GM12891 (cell line): Measurements from ENCODE around the gene TXNRD1.

ENCODE experiments used
- DNase-seq: peaks from one replicate; pipeline ENCODE4 v3.0.0; 2011; ENCODE audit warnings: low spot score; ENCODE audit not compliant: insufficient read length
- FAIRE-seq: peaks from 2 replicates; lab custom pipeline; 2011; peaks lifted over from hg19 to GRCh38; lab: Jason Lieb, UNC
- PAX5 ChIP-seq: IDR thresholded peaks from 2 replicates; pipeline ENCODE4 v1.6.1; 2011; ENCODE audit warnings: low read length, moderate library complexity, mild to moderate bottlenecking; ENCODE audit not compliant: insufficient read depth, severe bottlenecking
- POLR2A ChIP-seq: IDR thresholded peaks from 2 replicates; pipeline ENCODE4 v1.6.1; 2011; ENCODE audit warnings: low read depth, low read length, control low read depth
- POLR2AphosphoS5 ChIP-seq: IDR thresholded peaks from 2 replicates; pipeline ENCODE4 v1.6.1; 2011; ENCODE audit warnings: low read depth, low read length, control low read depth
- POU2F2 ChIP-seq: IDR thresholded peaks from 2 replicates; pipeline ENCODE4 v1.6.1; 2011; ENCODE audit warnings: low read depth, mild to moderate bottlenecking, control low read depth, low read length, moderate library complexity
- SPI1 ChIP-seq: IDR thresholded peaks from 2 replicates; pipeline ENCODE4 v1.6.1; 2011; ENCODE audit warnings: low read depth, low read length, control low read depth
- TAF1 ChIP-seq: IDR thresholded peaks from 2 replicates; pipeline ENCODE4 v1.6.1; 2011; ENCODE audit warnings: low read depth, low read length, control low read depth

The TXNRD1 gene

GRCh38 chr12:104340925-104341611 is 125.5 kb downstream of the TXNRD1 start:
- TF ChIP-seq POLR2A (no peak), POLR2AphosphoS5 (no peak), PAX5 (no peak), SPI1 (no peak), TAF1 (no peak), POU2F2 (no peak)
- no peak for DNase-seq

DNA sequence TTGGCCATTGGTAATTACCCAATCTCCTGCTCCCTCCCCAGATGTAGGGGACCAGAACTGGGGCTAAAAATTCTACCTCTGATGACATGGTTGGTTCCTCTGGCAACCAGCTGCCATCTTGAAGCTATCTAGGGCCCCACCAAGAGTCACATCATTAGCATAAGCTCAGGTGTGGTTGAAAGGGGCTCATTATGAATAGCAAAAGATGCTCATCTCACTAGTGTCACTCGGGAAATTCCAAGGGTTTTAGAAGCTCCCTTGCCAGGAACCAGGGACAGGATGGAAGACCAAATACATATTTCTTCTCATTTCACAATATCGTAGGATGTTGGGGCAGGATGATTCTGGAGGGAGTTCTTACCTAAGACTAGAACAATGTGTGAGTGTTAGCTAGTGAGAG is 126.6 kb downstream of the TXNRD1 start:
- DNase-seq: no peak
- TF ChIP-seq POU2F2 (no peak), SPI1 (no peak), PAX5 (no peak), POLR2AphosphoS5 (no peak)
- FAIRE-seq: no peak

More at GRCh38 chr12:104340925-104341611, 125.5 kb downstream of the TXNRD1 start:
- no peak for FAIRE-seq

DNA sequence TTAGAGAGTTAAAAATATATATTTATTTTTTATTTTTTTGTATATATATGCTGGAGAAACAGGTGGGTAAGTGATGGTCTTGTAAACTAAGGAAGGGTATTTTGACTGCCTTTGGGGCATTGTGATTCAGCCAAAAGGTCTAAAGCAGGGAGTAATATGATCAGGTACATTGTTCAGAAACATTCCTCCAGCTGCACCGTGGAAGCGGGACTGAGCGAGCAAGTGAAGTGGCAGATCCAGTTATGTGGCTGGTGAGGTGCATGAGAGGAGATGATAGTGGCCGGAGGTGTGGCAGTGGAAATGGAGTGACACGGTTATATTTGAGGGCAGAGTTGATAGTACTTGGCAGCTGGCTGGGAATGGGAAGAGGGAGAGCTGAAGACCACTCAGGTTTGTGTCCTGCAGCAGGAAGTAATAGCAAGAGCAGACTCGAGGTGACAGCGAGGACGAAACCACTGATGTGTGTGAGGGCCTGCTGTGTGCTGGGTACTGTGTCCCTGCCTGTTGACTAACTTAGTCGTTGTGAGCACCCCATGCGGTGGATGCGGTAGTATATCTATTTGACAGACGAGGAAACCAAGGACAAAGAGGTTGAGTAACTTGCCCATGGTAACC is 127.2 kb downstream of the TXNRD1 start:
- DNase-seq (no peak), FAIRE-seq (no peak)
- TF ChIP-seq TAF1: no peak
- TF ChIP-seq POU2F2: no peak
- no peak for TF ChIP-seq PAX5
- no peak for TF ChIP-seq POLR2A
- TF ChIP-seq SPI1: no peak
- TF ChIP-seq POLR2AphosphoS5: no peak

DNA sequence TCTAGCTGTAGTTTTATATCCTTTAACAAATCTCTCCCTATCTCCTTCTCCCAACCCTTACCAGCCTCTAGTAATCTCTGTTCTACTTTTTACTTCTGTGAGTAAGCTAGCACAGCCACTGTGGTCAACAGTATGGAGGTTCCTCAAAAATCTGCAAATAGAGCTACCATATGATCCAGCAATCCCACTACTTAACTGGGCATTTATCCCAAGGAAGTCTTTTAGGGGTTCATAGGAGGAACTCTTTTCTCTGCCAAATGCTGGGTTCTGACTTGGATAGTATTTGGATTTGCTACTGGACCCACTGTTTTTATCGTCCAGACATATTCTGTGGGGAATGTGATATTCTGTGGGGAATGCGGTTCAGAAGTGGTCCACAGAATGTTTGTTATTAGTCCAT is 129.1 kb downstream of the TXNRD1 start:
- TF ChIP-seq POLR2AphosphoS5 (no peak), TAF1 (no peak), POLR2A (no peak), PAX5 (no peak), SPI1 (no peak), POU2F2 (no peak)
- FAIRE-seq (no peak), DNase-seq (no peak)

- TF ChIP-seq POU2F2: no peak
- no peak for TF ChIP-seq POLR2AphosphoS5
- TF ChIP-seq POLR2A: no peak
- no peak for TF ChIP-seq PAX5
- TF ChIP-seq SPI1: no peak
- TF ChIP-seq TAF1: no peak
- DNase-seq (no peak), FAIRE-seq (no peak)
Observed at GRCh38 chr12:104345234-104346066, 129.9 kb downstream of the TXNRD1 start.

GRCh38 chr12:104347374-104348075 is 131.9 kb downstream of the TXNRD1 start:
- DNase-seq (no peak), FAIRE-seq (no peak)
- TF ChIP-seq POU2F2 (no peak), PAX5 (no peak), TAF1 (no peak), SPI1 (no peak), POLR2A (no peak), POLR2AphosphoS5 (no peak)

DNA sequence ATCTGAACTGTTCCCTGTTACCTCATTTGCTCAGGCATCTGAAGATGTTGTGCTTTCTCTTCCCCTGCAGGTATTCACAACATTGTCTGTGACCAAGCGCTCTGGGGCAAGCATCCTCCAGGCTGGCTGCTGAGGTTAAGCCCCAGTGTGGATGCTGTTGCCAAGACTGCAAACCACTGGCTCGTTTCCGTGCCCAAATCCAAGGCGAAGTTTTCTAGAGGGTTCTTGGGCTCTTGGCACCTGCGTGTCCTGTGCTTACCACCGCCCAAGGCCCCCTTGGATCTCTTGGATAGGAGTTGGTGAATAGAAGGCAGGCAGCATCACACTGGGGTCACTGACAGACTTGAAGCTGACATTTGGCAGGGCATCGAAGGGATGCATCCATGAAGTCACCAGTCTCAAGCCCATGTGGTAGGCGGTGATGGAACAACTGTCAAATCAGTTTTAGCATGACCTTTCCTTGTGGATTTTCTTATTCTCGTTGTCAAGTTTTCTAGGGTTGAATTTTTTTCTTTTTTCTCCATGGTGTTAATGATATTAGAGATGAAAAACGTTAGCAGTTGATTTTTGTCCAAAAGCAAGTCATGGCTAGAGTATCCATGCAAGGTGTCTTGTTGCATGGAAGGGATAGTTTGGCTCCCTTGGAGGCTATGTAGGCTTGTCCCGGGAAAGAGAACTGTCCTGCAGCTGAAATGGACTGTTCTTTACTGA is 132.9 kb downstream of the TXNRD1 start:
- DNase-seq (no peak), FAIRE-seq (no peak)
- no peak for TF ChIP-seq TAF1

DNA sequence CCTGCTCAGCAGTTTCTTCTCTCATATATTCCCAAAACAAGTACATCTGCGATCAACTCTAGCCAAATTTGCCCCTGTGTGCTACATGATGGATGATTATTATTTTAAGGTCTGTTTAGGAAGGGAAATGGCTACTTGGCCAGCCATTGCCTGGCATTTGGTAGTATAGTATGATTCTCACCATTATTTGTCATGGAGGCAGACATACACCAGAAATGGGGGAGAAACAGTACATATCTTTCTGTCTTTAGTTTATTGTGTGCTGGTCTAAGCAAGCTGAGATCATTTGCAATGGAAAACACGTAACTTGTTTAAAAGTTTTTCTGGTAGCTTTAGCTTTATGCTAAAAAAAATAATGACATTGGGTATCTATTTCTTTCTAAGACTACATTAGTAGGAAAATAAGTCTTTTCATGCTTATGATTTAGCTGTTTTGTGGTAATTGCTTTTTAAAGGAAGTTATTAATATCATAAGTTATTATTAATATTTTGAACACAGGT is 133.5 kb downstream of the TXNRD1 start:
- DNase-seq (no peak), FAIRE-seq (no peak)
- TF ChIP-seq SPI1: no peak
- no peak for TF ChIP-seq PAX5
- no peak for TF ChIP-seq TAF1
- no peak for TF ChIP-seq POLR2AphosphoS5
- no peak for TF ChIP-seq POU2F2
